Head of caudate nucleus (tissue), 42 donors: ENCODE results near the gene MYD88.

Experiments
- DNase-seq, 42 donors: peaks; one replicate each; pipeline versions ENCODE4 v3.0.0 to v3.0.0-alpha.2; 2020 to 2021; ENCODE audit warnings: mixed read lengths in 7 of 42
- intact Hi-C: fragments of 100-400 bp; cut with DNase I; formaldehyde crosslinking; loops from one replicate; pipeline ENCODE4 v1.15.0; 2022

Gene MYD88

GRCh38 chr3:38173834-38174418 is 35.5 kb downstream of the MYD88 start:
- intact Hi-C loops, result no loop called here
- DNase-seq, result no peak

GRCh38 chr3:38177181-38177580 is 38.7 kb downstream of the MYD88 start:
- intact Hi-C loops, result no loop called here
- no peak for DNase-seq

GRCh38 chr3:38186781-38187180 is 48.3 kb downstream of the MYD88 start:
- intact Hi-C loops, result no loop called here
- no peak for DNase-seq

GRCh38 chr3:38190481-38190881 is 52.0 kb downstream of the MYD88 start:
- intact Hi-C loops, result no loop called here
- no peak for DNase-seq
